ENCODE data around the gene METTL8.

Gene METTL8

DNA sequence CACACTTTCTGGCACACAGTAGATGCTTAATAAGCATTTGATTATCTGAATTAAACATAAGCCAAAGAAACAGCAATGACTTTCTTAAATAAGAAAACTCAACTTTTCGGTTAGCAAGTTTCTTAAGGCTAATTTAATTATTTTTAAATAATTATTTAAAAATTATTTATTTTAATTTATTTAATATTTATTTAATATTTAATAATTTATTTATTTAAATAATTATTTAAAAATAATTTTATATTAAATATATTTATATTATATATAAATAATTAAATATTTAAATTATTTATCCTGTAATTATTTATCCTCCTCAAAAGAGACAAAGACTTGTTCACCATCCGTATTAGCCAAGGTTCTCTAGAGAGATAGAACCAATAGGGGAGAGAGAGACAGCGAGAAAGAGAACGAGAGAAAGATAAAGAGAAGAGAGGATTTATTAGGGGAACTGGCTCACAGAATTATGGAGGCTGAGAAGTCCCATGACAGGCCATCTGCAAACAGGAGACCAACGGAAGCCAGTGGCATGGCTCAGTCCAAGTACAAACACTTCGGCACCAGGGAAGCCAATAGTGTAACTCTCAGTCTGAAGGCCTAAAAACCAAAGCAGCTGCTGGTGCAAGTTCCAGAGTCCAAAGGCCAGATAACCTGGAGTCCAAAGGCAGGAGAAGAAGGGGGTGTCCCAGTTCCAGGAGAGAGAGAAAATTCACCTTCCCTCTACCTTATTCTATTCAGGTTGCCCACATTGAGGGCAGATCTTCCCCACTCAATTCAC is 125.3 kb downstream of the METTL8 start:
- DNase-seq, result no peak

DNA sequence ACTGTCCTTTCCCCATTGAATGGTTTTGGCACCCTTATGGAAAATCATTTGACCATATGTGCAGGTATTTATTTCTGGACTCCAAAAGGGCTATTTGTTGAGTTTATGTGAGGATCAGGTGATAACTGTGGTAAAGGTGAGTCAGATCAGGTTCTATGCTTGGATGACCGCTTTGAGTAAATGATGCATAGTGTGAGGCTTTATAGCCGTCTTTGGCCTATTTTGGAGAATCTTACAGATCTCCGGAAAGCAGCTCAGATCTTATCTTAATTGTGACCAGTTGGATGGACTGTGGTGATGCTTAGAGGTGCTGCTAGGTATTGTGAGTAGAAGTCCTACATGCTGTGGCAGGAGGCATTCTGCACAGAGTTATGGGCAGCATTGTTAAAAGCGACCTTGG is 126.2 kb downstream of the METTL8 start:
- no peak for DNase-seq

DNA sequence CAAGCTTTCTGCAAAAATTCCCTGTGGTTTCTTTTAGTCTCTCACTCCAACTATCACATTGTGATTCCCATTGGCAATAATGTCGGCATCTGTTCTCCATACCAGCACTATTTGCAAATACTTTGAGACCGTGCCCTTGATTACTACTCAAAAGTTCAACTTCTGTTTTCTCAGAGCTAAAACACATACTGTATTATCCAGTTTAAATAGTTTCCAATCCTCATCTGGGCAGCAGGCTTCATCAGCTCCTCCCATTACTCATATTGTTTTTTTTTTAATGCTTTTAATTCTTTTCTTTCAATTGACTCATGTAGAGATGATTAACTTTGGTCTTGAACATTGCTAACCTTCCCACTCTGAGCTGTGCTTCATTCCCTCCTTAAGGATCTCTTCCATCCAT is 135.8 kb downstream of the METTL8 start:
- no peak for DNase-seq

DNA sequence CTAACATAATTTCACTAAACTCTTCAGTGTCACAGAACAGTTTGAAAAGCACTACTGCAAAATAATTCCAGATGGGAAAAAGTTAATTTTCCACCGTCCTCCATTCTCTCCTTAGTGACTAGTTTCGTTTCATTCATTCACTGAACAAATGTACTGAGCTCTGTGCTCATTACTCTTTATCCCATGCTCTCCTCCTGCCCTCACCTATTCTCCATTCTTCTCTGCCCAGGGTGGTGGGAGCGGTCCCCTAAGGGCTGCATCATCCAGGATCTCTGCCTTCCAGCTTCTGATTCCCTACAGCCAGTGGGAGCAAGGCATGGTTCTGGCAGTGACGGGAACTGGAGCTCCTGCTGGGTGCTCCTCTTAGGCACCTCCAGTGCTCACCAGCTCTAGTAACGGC is 139.2 kb downstream of the METTL8 start:
- no peak for DNase-seq

DNA sequence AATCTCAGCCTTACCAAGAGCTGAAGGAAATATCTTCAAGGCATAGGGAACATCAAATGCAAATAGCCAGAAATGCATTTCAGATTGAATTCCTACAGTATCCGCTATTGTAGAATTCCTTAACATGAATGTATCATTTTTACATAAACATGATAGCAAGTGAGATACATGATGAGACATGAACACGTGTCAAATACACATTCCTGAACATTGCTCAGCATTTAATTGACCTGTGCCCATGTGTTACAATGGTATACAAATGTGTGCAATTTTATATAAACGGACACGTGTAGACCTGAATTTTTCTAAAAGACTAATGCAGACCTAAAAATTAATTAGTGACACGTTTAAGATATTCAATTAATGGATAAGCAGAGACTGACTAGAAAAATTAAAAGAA is 140.1 kb downstream of the METTL8 start:
- no peak for DNase-seq

DNA sequence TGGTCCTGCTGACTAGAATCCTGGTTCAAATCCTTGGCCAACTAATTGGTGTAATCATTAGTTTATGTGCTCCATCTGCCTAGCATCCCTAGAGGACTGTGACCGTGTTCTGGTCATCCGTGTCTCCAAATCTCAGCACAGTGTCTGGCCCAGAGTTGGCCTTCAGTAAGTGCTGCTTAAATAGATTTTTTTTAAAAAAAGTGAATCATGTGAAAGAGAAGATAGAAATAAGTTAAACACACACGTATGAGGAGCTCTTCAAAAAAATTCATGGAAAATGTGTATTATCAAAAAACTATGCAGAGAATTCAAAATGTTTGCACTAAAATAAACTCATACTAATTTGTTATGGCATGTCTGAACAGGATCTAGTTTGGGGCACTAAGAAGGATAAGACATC is 143.8 kb downstream of the METTL8 start:
- no peak for DNase-seq

DNA sequence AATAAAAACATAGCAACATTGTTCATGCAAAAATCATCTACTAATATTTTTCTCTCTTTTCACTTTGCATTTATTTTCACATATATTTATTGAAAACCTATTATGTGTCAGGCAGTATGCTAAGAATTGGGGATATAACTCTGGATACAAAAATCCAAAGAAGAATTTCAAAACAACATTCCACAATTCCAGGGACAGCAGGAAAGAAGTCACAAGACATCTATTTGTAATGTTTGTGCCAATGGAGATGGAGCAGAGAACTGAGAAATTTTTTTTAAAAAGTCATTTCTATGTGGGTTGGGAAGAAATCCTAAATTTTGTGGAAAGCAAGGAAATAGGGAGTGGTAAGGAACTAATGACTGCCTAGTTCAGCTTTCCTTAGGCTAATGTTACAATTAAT is 144.5 kb downstream of the METTL8 start:
- no peak for DNase-seq

DNA sequence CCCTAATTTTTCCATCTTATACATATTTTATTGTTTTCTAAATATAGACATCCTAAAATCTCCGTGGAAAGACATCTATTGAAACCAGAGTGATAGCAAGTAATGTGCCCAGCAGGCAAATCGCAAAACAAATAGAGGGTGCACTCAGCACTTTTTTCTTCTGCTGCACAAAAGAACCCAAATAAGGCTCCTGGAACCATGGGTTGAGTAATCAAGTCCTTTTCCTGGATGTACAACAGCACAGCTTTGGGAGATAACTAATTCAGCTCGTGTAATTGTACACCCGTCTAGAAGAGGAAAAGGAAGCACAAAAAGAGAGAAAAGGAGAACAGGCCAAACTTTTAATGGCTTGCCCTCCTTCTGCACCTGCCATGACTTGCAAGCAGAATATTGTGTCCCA is 146.2 kb downstream of the METTL8 start:
- no peak for DNase-seq

DNA sequence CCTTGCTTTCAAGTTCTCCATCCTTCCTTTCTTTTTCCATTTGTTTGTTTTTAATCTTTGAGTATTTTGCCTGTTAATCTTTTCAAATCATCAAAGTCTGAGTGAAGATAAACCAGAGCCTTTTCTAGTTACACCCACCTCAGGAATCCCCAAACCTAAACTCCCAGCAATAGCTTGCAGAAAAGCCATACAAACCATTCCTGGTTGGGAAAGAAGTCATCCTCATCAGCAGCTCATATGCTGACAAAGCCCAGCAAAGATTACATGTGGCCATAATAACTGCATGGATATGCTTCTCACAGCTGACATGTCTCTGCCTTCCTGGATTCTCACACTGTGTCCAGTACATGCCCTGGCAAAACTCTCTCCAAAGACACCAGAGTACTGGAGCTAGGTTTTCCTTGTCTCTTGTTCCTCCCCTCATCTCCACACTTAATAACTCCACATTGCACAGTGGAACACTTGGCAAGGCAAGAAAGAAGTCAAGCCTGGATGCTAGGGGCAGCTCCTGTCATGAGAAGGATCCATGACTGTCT is 146.7 kb downstream of the METTL8 start:
- DNase-seq, result no peak

DNA sequence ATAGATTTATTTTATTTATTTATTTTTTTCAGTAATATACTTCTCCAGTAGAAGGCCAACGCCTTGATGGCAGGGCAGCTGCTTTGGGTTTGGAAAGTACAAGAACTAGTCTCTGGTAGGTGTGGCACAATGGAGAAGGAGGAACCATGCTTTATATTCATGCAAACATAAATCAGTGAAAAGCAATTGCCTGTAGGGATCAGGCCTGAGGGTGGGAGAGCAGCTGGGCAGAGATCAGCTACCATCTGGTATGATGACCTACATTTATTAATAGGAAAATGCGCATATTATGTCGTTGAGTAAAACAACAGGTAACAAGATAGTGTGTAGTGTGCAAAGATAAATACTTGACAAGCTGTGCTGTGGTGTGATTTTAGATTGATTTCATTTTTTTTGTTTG is 152.7 kb downstream of the METTL8 start:
- DNase-seq, result no peak

DNA sequence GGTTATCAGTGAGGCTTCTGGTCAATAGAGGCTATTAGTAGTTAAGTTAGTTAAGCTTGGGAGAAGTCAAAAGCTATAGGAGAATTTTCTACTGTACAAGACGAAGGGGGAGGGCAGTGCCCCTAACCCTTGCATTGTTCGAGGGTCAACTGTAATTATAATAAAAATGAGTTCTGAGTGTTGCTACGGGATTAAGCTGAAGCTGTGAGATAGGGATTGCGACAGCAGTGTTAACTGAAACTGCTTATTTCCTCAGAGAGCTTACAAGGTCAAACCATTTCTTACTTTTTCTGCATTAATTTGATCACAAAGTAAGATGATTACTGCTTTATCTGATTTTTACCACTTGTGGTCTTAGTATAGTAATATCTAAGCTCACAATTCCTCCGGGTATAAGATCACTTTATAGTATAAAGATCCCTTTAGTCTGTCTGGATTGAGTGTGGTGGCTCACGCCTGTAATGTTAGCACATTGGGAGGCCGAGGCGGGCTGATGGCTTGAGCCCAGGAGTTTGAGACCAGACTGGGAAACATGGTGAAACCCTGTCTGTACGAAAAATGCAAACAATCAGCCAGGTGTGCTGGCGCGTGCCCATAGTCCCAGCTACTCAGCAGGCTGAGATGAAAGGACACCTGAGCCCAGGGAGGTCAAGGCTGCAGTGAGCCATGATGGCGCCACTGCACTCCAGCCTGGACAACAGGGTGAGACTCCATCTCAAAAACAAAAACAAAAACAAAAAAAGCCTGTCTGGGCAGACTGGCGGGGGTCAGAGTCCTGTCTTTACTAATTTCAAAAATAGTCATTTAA is 153.6 kb downstream of the METTL8 start:
- no peak for DNase-seq

DNA sequence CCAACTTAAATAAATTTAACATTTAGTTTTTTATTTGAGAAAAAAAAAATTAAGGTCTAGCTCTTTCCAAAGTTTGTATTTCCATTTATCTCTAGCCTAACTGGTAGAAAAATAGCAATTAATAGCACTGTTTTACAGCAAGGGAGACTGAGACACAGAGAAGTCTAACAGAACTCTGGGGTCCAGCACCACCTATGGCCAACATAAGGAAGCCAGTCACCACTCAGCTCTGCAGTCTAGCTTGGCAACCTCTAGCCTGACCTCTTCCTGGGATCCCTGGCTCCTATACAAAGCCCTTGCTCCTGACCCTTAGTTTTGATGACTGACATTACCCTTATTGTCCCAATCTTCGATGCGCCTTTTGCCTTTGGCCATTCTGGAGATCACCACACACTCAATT is 159.0 kb downstream of the METTL8 start:
- no peak for DNase-seq

DNA sequence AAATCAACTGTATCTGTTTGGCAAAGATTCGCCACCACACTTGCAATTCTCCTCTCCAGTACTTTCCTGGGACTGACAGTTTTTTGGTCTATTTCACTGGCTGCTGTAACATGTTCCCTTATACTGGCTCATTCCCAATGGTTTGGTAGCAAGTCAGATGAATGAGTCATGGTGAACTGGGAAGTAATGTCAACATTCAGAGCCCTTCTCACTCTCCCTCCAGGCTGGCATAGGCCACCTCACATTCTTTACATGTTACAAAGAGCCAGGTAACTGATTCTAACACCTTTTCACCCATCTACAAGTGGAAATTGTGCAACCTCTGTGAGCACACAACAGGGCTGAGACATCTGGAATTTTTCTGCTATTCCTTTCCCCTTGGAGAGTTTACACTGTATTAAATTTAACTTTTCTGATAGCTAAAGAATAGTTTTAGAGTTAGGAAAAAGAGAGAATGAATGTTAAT is 161.8 kb downstream of the METTL8 start:
- DNase-seq, result no peak

DNA sequence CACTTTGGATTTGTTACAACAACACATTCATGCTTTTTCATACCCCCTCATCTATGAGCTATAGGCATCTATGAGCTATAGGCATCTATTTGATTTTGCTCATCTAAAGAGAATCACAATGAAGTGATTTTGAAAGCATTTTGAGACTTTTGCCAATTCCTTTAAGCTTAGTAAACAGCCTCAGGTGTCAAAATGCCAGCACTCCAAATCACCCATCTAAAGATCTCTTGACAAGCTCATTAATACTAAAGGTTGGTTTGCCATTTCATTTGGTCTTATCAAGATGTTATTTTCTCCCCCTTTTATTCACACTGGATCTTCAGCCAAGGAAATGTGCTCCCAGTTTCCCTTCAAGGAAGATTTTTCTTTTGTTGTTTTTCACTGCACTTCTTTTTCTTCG is 162.4 kb downstream of the METTL8 start:
- DNase-seq, result no peak

DNA sequence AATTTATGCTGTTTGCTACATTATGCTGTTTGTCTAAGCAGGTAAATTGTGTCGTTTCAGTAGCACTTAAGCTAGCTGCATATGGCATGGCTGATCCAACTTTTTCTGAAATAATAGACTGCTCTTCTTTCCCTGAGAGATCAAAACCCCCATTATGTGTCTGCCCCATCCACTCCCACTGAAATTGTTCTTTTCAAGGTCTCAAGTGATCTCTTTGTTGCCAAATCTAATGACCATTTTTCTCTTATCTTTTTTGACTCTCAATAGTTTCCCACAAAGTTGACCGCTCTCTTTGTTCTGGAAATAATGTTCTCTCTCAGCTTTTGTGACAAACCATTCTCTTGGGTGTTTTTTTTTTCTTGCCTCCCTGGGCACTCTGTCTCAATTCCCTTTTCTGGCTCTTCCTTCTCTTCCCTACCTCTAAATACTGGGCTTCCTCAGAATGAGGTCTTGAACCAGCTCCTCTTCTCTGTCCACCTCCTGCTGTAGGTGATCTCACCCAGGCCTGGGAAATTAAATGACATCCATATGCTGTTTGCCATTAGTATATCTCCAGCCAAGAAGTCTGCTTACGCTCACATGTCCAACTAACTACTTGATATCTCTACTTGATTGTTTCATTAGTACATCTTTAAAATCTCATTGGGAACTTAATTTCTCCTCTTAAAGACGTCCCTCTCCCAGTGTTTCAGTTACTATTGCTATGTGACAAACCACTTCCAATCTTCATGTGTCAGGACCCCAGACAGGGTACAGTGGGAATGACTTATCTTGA is 165.7 kb downstream of the METTL8 start:
- DNase-seq, result no peak
